RWPE1 (cell line): Measurements from ENCODE around the gene ASIC2.

Experiments used
- CTCF ChIA-PET: fragments of 350-600 bp; sonication (Branson Sonifier 250); formaldehyde crosslinking; extraction: SDS; loops from one replicate; lab custom pipeline; 2021; lab: Yijun Ruan, JAX
- POLR2A ChIA-PET: fragments of 400-600 bp; formaldehyde crosslinking; extraction: SDS; loops from one replicate; lab custom pipeline; 2020; ENCODE audit warnings: antibody characterized with exemption; ENCODE audit not compliant: low non-redundant PET; lab: Yijun Ruan, JAX
- DNase-seq: peaks from one replicate; pipeline ENCODE4 v3.0.0; 2012; ENCODE audit warnings: low spot score
- H3K27ac ChIP-seq: fragments of 450-650 bp; 2 replicates; pipeline ENCODE4 v1.5.1; 2017
- TF ChIP-seq, protein P1 (sequence below): fragments of 450-650 bp; conservative IDR thresholded peaks from 2 replicates; pipeline ENCODE4 v1.5.1; 2017; ENCODE audit warnings: low read depth, mild to moderate bottlenecking

Gene ASIC2

GRCh38 chr17:33202021-33202420, 91.1 kb downstream of the ASIC2 start:
- no peak for DNase-seq
- POLR2A ChIA-PET: no interaction called here
- CTCF ChIA-PET: interaction anchor here (0.6 to 0.7 kb wide), 3 partner anchors 17 to 171 kb away, joined by 3 to 5 read pairs (median 5); no protein-coding TSS in a partner anchor
- TF ChIP-seq, protein P1, sequence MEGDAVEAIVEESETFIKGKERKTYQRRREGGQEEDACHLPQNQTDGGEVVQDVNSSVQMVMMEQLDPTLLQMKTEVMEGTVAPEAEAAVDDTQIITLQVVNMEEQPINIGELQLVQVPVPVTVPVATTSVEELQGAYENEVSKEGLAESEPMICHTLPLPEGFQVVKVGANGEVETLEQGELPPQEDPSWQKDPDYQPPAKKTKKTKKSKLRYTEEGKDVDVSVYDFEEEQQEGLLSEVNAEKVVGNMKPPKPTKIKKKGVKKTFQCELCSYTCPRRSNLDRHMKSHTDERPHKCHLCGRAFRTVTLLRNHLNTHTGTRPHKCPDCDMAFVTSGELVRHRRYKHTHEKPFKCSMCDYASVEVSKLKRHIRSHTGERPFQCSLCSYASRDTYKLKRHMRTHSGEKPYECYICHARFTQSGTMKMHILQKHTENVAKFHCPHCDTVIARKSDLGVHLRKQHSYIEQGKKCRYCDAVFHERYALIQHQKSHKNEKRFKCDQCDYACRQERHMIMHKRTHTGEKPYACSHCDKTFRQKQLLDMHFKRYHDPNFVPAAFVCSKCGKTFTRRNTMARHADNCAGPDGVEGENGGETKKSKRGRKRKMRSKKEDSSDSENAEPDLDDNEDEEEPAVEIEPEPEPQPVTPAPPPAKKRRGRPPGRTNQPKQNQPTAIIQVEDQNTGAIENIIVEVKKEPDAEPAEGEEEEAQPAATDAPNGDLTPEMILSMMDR: no peak
- H3K27ac ChIP-seq: no peak overlapping the region

- H3K27ac ChIP-seq: no peak overlapping the region
- ChIA-PET POLR2A (no interaction called here), CTCF (interaction anchor here (0.7 kb wide), 1 partner anchor 18 kb away, joined by 5 read pairs; no protein-coding TSS in a partner anchor)
- TF ChIP-seq, protein P1: no peak
- DNase-seq: no peak
Observed at GRCh38 chr17:33201283-33201682, 91.8 kb downstream of the ASIC2 start.

DNA sequence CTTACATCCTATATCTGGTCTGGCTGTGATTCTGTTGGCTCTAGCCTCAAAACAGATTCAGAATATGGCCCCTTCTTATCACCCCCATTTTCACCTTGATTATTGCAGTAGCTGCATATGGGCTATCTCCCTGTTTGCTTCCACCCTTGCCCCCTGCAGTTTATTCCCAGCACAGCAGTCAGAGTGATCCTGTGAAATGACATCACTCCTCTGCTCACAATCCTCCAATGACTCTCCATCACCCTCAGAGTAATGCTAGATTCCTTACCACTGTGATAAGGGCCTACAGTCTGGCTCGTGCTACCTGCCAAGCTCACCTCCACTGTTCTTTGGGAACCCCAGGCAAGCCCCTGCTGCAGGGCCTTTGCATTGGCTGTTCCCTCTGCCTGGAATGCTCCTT, 92.5 kb downstream of the ASIC2 start:
- DNase-seq: peak; percentile 14
- H3K27ac ChIP-seq: no peak overlapping the region; the same call in 1 of the 2 replicates
- TF ChIP-seq, protein P1: no peak
- ChIA-PET CTCF (interaction anchor here (0.6 kb wide), 2 partner anchors 47 to 92 kb away, joined by 3 to 5 read pairs; no protein-coding TSS in a partner anchor), POLR2A (no interaction called here)

- DNase-seq: peak; percentile 61
- TF ChIP-seq, protein P1: no peak
- ChIA-PET POLR2A (no interaction called here), CTCF (interaction anchor here (0.6 kb wide), 2 partner anchors 46 to 92 kb away, joined by 3 to 5 read pairs; no protein-coding TSS in a partner anchor)
- no peak overlapping the region for H3K27ac ChIP-seq
Observed at GRCh38 chr17:33199571-33200510, 93.3 kb downstream of the ASIC2 start.

- H3K27ac ChIP-seq: no peak overlapping the region
- ChIA-PET POLR2A (no interaction called here), CTCF (no interaction called here)
- TF ChIP-seq, protein P1: no peak
- DNase-seq: no peak
Observed at GRCh38 chr17:33198954-33199353, 94.1 kb downstream of the ASIC2 start.

GRCh38 chr17:33197342-33197741, 95.8 kb downstream of the ASIC2 start:
- POLR2A ChIA-PET: no interaction called here
- CTCF ChIA-PET: interaction anchor here (0.5 kb wide), 1 partner anchor 164 kb away, joined by 3 read pairs; no protein-coding TSS in a partner anchor
- H3K27ac ChIP-seq: no peak overlapping the region

More at GRCh38 chr17:33197342-33197741, 95.8 kb downstream of the ASIC2 start:
- no peak for DNase-seq
- TF ChIP-seq, protein P1: no peak
